BJ (cell line): ENCODE measurements around the gene COL6A1. TPM values are rescaled to one million over a fixed set of nuclear protein-coding genes. Genes with fewer than 3 reads are reported as not detected.

ENCODE experiments used
- CTCF ChIA-PET: fragments of 350-600 bp; formaldehyde crosslinking; extraction: SDS; loops from one replicate; lab custom pipeline; 2021; ENCODE audit warnings: antibody characterized with exemption, inconsistent platforms; lab: Yijun Ruan, JAX
- POLR2A ChIA-PET: fragments of 300-600 bp; sonication (Branson Sonifier 250); formaldehyde crosslinking; extraction: SDS; loops from one replicate; lab custom pipeline; 2021; ENCODE audit warnings: antibody characterized with exemption; lab: Charles Lee
- DNase-seq: peaks from one replicate; pipeline ENCODE4 v3.0.0-alpha.2; 2011; ENCODE audit warnings: low read depth
- H3K27me3 ChIP-seq: 2 replicates; pipeline ENCODE4 v1.6.0; 2011; ENCODE audit warnings: low read length; ENCODE audit not compliant: control insufficient read depth, insufficient read depth
- H3K36me3 ChIP-seq: 2 replicates; pipeline ENCODE4 v1.5.1; 2011; ENCODE audit warnings: low read length; ENCODE audit not compliant: control insufficient read depth, insufficient read depth
- H3K4me3 ChIP-seq: 2 replicates; pipeline ENCODE4 v1.5.1; 2011; ENCODE audit warnings: low read depth, mild to moderate bottlenecking, control low read depth, low read length
- CTCF ChIP-seq: IDR thresholded peaks from 2 replicates; pipeline ENCODE4 v1.5.1; 2011; ENCODE audit warnings: low read depth, mild to moderate bottlenecking, control low read depth, inconsistent platforms, low read length, moderate library complexity; ENCODE audit not compliant: insufficient read depth
- polyA plus RNA-seq: library from polyadenylated mRNA; depleted of rRNA; stranded (reverse); fragments of >200 nt; gene quantifications from 2 replicates; pipeline ENCODE4 v1.2.3, GENCODE V29; 2011

The COL6A1 gene
- polyA plus RNA-seq, 1 experiment: 672 TPM

- POLR2A ChIA-PET: no interaction called here
- CTCF ChIA-PET: interaction anchor here (0.6 to 1.1 kb wide), 2 partner anchors 17 to 643 kb away, joined by 3 to 5 read pairs; no protein-coding TSS in a partner anchor
- no peak overlapping the region for H3K4me3 ChIP-seq
- no peak for DNase-seq
- no peaks in the 10 kb centered on the region for H3K27me3 ChIP-seq
- no peak for TF ChIP-seq CTCF
- H3K36me3 ChIP-seq: peaks cover 80% of the 10 kb centered on the region
These were observed 9.4 kb downstream of the COL6A1 start for GRCh38 chr21:45990741-45991605.

GRCh38 chr21:45991606-45992300 lies 10.2 kb downstream of the COL6A1 start:
- TF ChIP-seq CTCF: no peak
- DNase-seq: no peak
- H3K27me3 ChIP-seq: no peaks in the 10 kb centered on the region
- H3K36me3 ChIP-seq: peaks cover 77% of the 10 kb centered on the region
- no peak overlapping the region for H3K4me3 ChIP-seq
- CTCF ChIA-PET: interaction anchor here (0.6 to 1.1 kb wide), 2 partner anchors 18 to 642 kb away, joined by 3 to 5 read pairs; no protein-coding TSS in a partner anchor
- POLR2A ChIA-PET: no interaction called here

- ChIA-PET POLR2A (no interaction called here), CTCF (interaction anchor here (0.7 to 1.5 kb wide), 3 partner anchors 9 to 12 kb away, joined by 3 read pairs; no protein-coding TSS in a partner anchor)
- no peak for DNase-seq
- no peak overlapping the region for H3K4me3 ChIP-seq
- no peak for TF ChIP-seq CTCF
- H3K36me3 ChIP-seq: peaks cover 77% of the 10 kb centered on the region
- H3K27me3 ChIP-seq: no peaks in the 10 kb centered on the region
These were observed 11.0 kb downstream of the COL6A1 start for GRCh38 chr21:45992301-45993209.

GRCh38 chr21:45993210-45994085 lies 11.9 kb downstream of the COL6A1 start:
- Histone ChIP-seq H3K4me3 (no peak overlapping the region), H3K36me3 (peaks cover 85% of the 10 kb centered on the region), H3K27me3 (no peaks in the 10 kb centered on the region)
- no peak for TF ChIP-seq CTCF
- no peak for DNase-seq
- ChIA-PET CTCF (interaction anchor here (0.7 to 1.5 kb wide), 3 partner anchors 8 to 11 kb away, joined by 3 read pairs; no protein-coding TSS in a partner anchor), POLR2A (interaction anchor here (1.0 kb wide), 1 partner anchor 12 kb away, joined by 3 read pairs; the partner anchor contains the start of gene COL6A1)
